Stimulated activated CD4-positive, alpha-beta T cell treated with anti-CD3 and anti-CD28 coated beads, Interleukin-12 subunit alpha, Interleukin-12 subunit beta, amount 100 ng/mL, for 4 hours (primary cell): ENCODE data around the gene KCNG4.

Experiments
- DNase-seq: peaks from one replicate; pipeline ENCODE4 v3.0.0-alpha.2; 2020

Gene KCNG4

DNA sequence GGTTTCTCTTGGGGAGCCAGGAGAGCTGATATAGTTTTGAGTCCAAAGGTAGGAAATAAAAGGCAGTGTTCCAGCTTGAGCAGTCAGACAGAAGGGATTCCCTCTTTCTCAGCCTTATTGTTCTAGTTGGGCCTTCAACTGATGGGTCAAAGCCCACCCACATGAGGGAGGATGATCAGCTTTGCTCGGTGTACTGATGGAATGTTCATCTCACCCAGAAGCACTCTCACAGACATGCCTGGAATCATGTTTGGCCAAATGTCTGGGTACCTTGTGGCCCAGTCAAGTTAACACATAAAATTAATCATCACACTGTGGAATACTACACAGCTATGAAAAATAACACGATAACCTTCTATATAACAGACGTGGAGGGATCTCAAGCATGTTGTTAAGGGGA, 23.1 kb upstream of the KCNG4 start:
- DNase-seq = no peak

DNA sequence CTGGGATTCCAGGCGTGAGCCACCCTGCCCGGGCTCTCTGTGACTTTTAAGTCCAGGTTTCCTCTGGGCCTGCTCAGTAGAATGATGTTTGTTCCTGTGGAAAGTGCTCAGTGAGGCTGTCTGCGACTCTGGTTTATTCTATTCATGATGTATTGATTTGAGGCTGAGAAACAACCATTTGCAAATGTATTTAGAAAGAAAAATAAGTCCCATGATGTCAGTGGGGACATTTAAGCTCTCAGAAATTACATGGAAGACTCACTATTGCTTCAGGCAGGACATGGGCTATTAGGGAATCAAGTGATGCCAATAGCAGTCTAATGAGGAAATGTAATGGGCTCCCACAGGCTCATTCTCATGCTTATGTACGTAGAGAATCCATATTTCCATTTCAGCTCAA, 22.2 kb upstream of the KCNG4 start:
- DNase-seq = no peak

DNA sequence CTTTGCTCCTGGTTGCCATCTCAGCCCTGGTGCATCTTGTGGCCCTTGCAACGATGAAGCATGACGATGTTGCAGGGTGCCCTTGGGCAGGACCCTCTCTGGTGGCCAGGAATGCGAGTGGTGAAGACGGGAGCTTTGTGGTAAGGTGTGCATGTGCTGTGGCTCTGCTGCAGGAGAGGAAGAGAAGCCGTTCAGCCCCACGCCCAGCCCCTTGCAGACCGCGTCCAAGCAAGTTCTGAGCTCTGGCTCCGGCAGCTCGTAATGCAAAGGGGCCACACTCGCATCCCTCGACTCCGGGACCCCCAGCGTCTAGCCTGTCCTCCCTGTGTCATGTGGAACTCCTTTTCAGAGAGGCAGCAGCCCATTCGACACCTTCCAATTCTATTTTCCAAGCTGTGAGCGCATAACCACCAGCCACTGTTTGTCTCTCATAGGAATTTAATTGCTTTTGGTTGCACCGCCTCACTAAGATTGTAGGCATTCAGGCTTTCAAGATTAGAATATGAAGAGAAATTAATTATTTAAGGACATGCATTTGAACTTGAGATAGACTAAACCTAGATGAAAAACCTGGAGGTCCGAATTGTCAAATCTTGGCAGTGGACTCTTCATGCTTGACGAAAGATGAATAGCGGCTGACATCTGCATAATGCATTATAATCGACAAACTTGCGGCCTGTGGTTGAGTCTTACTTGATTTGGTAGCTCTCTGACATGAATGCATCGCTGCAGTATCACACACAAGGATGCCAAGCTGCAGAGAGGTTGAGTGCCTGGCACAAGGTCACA, 21.1 kb upstream of the KCNG4 start:
- no peak for DNase-seq

DNA sequence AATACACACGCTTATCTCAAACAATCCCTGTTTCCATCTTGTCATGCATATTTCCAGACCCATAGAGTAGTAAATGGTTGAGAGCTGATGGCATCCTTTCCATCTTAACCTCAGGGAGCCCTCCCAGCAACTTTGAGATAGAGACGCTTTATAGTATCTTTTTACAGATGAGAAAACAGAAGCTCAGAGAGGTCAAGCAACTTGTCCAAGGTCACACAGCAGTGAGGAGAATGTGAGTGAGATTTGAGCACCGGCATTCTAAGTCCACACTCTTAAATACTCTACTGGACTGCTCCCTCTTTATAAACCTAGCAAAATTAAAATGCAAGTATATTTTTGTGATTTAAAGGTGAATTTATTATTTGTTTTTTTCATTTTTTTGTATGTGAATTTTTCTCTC, 19.9 kb upstream of the KCNG4 start:
- no peak for DNase-seq

DNA sequence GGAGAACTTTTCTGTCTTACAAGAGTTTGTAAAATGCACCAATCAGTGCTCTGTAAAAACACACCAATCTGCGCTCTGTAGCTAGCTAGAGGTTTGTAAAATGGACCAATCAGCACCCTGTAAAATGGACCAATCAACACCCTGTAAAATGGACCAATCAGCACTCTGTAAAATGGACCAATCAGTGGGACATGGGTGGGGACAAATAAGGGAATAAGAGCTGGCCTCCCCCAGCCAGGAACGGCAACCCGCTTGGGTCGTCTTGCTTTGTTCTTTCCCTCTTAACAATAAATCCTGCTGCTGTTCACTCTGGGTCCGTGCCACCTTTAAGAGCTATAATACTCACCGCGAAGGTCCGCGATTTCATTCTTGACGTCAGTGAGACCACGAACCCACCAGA, 18.5 kb upstream of the KCNG4 start:
- no peak for DNase-seq

DNA sequence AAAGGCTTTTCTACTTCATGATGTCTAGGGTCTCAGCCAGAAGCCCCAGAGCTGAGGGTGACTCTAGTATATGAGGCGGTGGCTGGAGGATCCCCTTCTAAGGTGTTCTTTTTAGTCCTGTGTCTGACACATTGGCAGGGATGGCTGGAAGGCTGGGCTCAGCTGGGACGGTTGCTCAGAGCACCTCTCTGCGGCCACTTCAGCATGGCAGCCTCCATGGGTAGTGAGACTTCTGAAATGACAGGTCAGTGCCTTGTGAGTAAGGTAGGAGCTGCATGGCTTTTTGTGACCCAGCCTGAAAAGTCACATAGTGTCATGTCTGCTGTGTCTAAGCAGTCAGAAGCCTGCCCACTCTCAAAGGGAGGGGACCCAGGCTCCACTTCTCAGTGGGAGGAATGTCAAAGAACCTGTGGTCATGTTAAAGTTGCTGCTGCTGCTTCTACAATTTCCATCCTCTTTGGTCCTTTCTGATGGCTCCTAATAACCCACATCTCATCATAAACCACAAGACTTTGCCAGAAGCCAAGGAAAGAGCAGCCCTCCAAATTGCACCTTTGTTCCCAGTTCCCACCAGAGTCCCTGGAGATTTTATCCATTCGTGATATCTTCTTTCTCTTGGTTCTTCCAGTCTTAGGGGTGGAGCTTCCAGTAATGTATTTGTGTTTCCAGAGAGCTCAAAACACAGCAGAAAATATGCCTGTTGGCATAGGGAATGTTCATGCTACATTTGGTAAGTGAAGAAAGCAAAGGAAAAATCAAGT, 15.4 kb upstream of the KCNG4 start:
- DNase-seq = no peak

DNA sequence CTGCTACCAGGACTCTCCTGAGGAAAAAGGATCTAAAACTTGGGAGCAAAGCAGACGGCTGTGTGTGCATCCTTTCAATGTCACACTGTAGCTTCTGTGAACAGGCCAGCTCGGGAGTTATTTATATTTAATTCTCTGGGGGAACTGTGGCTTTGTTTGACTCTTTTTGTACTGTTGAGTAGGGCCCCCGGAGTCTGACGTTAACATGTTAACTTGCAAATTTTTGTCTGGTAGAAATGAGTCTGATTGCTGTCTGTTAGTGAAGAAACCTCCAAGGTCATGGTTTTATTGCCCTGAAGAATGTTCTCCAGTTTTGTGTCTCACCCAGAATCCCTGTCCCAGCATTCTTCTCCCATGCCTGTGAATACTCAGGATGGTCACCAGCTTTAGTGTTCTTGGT, 14.2 kb upstream of the KCNG4 start:
- DNase-seq = no peak

DNA sequence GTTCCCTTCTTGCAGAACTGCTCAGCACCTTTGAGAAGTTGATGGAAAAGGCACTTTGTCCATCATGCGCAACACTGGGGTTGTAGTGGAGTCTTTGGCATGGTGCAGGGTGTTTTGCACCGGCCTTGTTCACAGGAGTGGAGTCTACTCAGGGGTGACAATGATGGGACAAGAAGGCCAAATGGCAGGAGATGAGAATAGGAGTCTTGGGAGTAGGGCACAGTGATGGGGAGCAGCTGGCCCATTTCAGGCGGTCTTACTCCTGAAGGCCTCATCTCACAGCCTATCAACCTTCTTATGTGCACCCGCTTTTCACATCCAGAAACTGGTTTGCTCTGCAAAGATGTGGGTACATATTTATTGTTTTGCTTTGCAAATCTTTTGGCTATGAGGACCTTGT, 13.4 kb upstream of the KCNG4 start:
- DNase-seq = no peak

DNA sequence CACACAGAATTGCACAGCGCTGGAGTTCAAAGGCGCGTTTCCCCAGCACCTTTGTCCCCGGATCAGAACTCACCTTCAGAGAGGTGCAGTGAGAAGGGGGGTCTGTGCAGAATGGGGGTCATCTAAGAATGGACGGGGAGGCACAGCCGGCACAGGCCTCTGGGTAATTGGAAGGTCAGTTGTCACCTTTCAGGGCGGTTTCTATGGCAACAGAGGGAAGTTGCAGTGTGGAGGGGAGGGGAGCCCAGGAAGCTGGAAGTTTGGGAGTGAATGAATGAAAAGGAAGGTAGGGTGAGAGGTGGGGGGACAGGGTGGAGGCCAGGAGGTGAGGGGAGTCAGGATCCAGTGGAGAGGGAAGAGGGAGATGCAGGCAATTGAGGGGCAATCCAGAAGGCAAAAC, 12.4 kb upstream of the KCNG4 start:
- no peak for DNase-seq

DNA sequence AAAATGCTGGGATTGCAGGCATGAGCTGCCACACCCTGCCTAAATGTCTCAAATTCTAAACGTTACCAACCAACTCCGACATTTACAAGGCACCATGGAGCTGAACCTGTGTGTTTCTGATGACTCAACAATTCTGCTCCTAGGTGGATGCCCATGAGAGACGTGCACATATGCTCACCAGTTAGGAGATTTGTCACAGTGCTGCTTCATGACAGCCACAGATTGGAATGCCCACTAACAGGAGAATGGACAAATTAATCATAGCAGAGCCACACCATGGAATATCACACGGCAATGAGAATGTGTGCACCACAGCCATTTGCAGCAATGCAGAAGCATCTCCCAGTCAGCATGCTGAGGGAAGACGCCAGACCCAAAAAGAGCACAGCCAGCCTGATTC, 8.0 kb upstream of the KCNG4 start:
- DNase-seq = no peak

DNA sequence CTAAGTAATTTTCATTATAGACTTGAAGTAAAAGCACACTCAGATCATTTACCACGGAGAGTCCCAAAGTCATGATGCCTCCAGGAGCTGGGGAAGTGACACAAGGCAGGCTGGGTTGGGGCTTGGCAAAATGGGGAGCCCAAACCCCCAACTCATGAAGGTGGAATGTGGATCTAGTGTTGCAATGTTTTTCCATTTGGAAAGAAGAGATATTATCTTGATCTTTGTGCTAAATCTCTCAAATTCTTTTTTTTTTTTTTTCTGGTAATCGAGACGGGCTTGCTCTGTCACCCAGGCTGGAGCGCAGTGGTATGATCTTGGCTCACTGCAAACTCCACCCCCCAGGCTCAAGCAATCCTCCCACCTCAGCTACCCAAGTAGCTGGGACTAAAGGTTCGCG, 7.5 kb upstream of the KCNG4 start:
- DNase-seq = no peak

DNA sequence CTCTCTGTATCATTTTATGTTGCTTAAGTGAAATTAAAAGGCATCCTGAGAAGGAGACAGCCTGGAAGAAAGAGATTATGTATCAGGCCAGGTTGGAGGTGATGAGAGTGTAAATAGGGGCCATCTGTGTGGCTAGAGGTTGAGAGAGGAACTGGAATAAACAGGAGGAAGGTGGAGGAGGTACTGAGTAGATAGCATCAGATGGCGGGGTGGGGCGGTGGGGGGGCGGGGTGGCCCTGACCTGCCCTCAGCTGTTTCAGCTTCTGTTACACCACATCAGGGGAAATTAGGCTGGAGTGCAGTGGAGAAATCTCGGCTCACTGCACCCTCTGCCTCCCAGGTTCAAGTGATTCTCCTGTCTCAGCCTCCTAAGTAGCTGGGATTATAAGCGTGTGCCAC, 6.9 kb upstream of the KCNG4 start:
- no peak for DNase-seq

DNA sequence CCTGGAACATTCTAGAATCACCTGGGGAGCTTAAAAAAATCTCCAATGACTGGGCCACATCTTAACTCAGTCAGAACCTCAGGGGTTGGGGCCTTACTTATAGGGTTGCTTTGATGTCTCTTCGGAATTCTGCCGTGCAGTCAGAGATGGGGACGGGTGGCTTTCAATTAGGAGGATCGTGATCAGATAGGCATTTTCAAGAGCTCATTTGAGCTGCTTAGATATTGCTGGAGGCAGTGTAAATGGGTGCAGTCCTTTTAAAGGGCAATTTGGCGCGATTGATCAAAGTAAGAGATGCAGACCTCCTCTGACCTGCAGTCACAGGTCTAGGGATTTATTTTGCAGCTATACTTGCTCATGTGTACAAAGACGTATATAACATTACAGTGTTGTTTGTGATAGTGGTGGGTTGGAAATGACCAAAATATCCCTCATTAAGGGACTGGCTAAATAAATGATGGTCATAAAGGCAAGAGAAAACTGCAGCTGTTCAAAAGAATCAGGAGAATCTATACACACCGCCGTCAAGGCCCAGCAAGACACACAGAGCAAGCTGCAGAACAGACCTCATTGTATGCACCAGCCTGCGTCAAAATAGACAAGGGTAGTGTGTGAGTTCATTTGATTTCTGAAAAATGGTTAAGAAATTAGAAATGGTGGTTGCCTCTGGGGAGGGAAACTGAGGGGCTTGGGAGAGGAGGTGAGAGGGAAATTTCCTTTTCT, 6.3 kb upstream of the KCNG4 start:
- DNase-seq = no peak

DNA sequence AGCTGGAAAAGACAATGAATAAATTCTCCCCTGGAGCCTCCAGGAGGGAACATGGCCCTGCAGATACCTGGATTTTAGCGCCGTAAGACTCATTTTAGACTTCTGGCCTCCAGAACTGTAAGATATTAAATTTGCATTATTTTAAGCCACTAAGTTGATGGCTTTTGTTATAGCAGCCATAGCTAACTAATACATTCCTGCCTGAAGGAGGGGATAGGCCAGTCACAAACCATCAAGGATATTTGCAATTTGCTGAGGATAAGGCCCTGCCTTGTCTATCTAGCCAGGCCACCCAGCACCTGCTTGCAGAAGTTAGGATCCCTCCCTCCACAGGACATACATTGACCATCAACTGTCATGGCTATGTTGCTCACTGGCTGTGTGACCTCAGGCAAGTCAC, 4.9 kb upstream of the KCNG4 start:
- no peak for DNase-seq

DNA sequence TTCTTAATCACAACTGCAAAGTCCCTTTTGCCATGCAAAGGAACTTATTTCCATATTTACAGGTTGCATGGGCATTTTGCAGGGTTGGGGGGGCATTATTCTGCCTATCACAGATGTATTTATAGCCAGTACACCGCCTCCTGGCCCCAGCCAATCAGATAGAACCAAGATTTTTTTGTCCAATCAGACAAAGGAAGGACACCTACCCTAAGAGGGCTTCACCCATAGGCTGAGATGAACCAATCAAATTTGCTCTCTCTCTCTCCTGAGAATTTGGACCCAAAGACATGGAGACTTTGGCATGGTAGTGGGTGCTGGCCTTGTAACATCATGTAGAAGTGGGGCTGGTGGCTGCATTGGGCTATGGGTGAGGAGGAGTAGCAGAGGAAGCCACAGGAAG, 3.9 kb upstream of the KCNG4 start:
- no peak for DNase-seq

DNA sequence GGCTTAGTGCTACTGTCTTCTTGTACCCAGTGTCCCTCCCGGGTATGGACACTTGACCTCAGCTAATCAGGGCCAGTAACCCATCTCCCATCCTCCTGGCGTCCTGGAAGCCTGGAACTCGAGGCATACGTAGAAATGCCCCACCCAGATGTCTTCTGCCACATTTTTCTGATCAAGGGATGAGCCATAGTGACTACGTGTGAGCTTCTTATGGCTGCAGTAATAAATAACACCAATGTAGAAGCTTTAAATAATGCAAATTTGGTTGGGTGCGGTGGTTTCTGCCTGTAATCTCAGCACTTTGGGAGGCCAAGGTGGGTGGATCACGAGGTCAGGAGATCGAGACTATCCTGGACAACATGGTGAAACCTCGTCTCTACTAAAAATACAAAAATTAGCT, 3.0 kb upstream of the KCNG4 start:
- no peak for DNase-seq

DNA sequence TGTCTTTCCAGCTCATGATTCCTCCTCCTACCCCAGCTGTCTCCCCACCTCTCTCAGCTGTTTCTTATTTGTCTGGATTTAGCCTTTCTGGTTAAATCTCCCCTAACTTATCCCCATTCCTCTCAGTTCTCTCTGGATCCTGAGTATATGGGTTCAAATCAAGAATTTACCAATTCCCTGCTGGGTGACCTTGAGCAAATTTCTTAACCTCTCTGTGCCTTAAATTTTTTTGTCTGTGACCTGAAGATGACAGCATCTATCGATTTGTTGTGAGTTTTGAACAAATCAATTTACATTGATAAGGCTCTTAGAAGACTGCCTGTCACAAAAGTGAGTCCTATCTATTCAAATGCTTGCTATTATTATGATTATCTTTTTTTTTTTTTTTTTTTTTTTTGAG, 2.0 kb upstream of the KCNG4 start:
- no peak for DNase-seq

DNA sequence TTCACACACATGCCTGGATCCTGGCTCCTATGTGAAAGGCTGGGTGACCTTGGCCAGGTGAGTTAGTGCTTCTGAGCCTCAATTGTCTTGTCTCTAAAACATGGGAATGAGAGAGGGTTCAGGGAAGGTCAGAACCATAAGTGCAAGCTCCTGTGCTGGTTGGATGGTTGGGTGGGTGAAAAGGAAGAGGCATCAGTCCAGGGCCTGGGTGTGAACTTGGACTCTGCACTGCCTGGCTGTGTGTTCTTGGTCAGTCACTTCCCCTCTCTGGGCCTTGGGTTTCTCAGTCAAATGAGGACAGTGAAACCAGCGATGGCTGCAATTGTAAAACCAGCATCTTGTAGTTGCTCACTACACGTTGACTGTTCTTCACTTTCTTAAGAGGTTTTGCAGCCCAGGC, 643 bp upstream of the KCNG4 start:
- no peak for DNase-seq

DNA sequence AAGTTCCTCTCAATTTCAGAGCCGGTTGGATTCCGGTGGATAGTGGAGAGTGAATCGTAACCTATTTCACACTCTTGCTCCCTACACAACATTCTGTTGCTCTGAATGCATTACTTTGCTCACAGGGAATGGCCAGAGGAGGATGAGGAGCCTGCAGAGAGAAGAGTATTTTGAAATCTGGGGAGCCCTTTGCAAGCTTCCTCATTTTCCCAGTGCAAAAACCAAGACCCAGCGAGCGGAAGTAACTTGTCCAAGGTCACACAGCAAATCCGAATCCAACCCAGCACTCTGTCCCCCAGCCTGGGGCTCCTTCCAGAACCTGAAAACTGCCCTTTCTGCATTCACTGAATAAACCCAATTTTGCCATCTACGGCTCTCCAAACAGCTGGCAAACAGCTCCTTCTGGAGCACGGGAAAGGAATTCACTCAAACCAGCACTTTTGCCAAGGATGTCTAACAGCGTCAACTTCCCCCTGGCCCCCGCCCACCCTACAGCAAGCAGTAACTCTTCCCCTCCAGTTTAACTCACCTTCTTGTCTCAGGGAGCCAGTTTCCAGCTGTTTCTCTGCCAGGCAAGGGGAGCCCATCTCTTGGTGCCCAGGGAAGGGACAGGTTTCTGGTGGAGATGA, 557 bp downstream of the KCNG4 start:
- no peak for DNase-seq

DNA sequence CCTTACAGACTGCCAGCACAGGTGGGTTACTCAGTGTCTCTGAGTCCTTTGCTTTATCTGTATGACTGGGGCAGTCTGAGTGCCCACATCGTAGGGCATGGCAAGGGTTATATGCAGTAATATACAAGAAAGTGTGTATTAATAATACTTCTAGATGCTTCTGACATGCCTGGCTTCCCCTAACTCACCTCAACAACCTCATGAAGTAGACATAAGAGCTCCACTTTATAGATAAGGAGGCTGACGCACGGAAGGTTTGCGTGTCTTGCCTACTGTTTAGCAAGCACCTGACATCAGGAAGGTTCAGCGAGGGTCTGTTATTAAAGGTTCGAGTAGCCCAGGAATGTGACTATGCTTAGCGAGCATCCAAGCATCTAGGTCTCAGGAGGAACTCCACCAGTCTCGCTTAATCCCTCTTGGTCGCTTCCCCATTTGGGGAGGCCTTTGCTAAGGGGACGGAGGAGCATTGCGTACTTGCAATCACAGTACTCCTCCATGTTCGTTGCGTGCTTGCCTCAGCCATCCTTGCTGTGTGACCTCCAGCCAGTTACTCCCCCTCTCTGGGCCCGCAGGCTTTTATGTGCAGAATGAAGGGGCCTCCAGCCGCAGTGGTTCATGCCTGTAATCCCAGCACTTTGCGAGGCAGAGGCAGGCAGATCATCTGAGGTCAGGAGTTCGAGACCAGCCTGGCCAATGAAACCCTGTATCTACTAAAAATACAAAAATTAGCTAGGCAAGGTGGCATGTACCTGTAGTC, 1.6 kb downstream of the KCNG4 start:
- DNase-seq = no peak

DNA sequence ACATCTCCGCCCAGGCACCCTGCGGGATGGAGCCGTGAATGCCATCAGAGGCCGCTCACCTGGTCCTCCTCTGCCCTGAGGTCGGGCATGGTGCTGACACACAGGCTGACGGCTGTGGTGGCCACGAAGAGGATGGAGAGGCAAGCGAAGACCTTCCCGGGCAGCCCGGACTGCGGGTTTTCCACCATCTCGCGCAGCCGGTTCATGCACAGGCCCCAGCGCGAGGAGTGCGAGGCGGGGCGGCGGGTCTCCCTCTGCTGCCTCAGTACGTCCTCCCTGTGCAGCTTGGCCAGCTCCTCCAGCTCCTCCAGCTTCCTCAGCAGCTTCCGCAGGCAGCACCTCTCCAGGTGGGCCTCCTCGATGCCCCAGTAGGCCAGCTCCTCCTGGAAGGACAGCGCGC, 3.1 kb downstream of the KCNG4 start:
- no peak for DNase-seq

DNA sequence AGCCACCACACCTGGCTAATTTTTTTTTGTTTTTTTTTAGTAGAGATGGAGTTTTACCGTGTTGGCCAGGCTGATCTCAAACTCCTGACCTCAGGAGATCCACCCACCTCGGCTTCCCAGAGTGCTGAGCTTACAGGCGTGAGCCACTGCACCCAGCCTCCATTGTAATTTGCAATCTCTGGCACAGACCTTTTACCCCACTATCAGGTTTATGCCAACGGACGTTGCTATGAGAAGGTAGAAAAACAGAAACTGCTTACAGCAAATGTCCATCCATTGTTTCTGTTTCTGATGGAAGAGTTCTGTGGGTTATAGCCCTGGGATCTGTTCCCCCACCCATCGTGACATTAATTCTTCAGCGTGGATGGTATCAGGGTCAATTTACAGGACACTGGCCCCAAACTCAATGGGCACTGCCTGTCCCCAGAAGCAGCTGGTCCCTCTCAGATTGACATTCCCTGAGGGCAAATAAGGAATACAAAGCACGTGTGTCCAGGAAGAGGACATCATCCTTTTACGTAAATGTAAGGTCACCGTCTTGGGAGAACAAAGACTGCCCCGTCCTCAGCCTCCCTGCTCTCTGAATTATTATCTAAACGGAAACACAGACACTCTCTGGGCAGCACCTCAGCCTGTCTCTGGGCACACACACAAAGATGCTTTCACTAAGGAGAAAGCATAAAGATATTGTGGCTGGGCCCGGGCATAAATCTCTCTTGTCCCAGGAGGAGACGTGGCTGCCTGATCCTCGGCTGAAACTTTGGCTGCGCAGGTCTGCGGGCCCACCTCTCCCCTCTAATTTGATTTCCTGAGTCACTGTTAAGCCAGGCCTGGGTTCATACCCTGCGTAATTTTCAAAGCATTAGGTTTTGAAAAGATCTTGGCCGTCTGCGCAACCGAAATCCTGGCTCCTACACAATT, 5.2 kb downstream of the KCNG4 start:
- no peak for DNase-seq
